Measurements from ENCODE around the gene IL32.
A peak's percentile ranks its signal among the peaks of the same experiment; 100 is the strongest.

The IL32 gene

DNA sequence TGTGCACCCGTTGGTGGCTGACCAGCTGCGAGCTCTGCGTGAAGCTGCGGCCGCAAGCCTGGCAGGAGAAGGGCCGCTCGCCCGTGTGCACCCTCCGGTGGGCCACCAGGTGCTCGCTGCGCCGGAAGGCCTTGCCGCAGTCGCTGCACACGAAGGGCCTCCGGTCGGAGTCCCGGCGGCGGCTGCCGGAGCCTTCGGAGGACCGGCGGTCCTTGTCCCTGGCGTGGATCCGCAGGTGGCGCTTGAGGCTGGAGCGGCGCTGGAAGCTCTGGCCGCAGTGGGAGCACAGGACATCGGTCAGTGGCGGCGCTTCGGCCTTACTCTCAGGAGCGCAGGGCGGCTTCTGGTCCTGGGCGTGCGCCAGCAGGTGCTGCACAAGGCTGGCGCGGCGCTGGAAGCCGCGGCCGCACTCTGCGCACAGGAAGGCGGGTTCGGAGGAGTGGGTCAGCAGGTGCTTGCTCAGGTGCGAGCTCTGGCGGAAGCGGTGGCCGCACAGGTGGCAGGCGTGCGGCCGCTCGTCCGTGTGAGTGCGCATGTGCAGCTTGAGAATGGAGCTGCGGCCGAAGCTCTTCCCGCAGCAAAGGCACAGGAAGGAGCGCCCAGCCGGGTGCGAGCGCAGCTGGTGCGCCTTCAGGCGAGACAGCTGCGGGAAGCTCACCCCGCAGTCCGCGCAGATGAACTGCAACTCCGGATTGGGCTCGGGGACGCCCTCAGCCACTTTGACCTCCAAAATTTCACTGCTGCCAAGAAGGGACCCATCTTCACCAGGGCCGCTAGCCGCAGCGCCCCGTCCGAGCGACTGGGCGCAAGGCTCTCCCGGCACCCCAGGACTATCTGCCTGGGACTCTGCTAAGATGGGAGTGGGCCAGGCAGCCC lies 24.5 kb downstream of the IL32 start:
- DNase-seq (ENCODE audit: low read depth in 2 of 2), result no peak

DNA sequence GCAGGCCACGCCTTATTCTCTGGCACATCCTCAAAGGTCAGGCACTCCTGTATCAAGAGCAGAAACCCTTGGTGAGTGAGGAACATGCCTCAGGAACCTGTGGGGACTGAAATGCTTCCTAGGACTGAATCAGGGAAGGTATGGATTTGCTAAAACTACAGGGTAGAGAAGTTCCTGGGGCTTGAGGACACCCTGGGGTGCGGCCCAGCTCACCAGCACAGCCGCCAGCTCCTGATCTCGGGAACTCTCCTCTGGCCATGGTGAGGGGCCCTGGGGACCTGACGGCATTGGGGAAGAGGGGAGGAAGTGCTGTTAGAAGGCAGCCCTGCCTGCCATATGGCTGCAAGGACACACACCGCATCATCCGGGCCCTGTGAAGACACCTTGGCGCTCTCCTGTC lies 26.1 kb downstream of the IL32 start:
- DNase-seq (ENCODE audit: low read depth in 2 of 2), result no peak

DNA sequence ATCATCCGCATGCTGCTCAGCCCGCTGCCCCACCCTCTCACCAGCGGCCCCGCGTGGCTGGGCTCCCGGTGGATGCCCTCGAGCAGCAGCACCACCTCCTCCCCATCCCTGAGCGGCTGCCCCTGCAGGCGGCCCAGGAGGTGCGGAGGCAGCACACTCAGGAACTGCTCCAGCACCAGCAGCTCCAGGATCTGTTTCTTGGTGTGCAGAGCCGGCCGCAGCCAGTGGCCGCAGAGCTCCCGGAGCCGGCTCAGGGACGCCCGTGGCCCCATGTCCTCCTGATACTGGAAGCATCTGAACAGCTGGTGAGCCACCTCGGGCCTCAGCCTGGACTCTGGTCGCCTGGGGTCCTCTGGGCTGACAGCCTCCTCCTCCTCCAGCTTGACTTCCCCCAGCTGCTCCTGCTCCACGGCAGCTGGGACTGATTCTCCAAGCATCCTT lies 27.1 kb downstream of the IL32 start:
- DNase-seq (ENCODE audit: low read depth in 2 of 2), result no peak

DNA sequence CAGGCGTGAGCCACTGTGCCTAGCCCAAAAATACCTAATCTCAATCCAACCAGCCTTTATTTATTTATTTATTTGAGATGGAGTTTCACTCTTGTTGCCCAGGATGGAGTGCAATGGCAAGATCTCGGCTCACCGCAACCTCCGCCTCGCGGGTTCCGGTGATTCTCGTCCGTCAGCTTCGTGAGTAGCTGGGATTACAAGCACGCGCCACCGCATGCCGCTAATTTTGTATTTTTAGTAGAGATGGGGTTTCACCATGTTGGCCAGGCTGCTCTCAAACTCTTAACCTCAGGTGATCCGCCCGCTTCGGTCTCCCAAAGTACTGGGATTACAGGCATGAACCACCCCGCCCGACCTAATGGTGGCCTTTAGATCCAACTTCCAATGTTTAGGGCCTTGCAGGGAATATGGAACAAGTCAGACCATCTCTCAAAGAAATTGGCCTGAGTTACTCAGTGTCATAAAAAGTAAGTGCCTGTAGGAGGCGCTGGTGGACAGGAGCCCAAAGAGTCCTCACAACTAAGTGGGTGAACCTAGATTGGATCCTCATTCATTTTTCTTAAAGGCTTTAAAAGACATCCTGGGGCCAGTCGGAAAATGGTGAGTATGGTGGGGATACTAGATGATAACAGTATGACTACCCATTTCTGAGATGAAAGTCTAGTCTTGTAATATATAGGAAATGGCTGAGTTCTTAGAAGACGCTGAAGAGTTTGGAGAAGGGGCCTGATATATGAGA lies 29.0 kb downstream of the IL32 start:
- DNase-seq (ENCODE audit: low read depth in 2 of 2), result peak in 1 of 2 donors; percentile 37

DNA sequence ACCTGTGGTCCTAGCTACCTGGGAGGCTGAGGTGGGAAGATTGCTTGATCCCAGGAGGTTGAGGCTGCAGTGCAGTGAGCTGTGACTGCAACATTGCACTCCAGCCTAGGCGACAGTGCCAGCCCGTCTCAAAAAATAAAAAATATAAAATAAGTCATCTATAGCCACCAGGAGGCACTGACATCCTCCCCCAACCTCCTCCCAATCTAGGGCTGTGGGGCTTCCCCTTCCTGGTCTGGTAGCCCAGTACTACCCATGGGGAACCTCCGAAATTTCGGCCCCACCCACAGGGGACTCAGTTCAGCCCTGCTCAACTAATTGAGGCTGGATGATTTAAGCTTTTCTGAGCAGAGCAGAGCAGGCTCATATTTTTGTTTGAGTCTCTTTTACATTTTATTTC lies 30.4 kb downstream of the IL32 start:
- DNase-seq (ENCODE audit: low read depth in 2 of 2), result no peak

DNA sequence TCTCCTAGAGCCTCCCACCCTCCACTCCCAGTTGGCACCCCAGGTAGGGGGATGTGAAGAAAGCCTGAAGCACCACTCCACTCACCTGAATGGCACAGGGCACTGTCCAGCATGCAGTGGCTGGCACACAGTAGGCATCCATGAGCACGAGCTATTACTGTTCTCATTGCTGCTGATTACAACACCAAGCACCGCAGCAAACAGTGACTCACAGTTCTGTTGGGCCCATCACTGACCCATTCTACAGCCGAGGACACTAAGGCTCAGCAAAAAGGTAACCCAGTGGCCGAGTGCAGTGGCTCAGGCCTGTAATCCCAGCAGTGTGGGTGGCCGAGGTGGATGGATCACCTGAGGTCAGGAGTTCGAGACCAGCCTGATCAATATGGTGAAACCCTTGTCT lies 30.9 kb downstream of the IL32 start:
- no peak for DNase-seq (ENCODE audit: low read depth in 2 of 2)

DNA sequence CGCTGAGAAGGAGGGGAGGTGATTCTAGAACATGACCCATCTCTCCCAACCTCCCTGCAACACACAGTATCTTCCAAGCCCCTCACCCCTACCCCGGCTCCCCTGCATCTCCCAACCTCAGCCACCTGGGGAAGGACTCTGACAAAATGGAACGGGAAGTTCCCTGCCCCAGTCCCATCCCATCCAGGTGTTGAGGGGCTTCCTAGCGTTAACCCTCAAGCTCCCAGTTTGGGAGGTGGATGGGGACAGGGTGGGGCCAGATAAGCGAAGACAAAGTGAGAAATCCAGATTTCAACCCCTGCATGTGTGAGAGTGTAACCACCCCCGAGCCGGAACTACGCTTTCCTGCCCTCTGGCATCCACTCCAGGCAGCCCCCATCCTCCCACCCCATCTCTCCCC lies 31.8 kb downstream of the IL32 start:
- DNase-seq (ENCODE audit: low read depth in 2 of 2), result no peak

DNA sequence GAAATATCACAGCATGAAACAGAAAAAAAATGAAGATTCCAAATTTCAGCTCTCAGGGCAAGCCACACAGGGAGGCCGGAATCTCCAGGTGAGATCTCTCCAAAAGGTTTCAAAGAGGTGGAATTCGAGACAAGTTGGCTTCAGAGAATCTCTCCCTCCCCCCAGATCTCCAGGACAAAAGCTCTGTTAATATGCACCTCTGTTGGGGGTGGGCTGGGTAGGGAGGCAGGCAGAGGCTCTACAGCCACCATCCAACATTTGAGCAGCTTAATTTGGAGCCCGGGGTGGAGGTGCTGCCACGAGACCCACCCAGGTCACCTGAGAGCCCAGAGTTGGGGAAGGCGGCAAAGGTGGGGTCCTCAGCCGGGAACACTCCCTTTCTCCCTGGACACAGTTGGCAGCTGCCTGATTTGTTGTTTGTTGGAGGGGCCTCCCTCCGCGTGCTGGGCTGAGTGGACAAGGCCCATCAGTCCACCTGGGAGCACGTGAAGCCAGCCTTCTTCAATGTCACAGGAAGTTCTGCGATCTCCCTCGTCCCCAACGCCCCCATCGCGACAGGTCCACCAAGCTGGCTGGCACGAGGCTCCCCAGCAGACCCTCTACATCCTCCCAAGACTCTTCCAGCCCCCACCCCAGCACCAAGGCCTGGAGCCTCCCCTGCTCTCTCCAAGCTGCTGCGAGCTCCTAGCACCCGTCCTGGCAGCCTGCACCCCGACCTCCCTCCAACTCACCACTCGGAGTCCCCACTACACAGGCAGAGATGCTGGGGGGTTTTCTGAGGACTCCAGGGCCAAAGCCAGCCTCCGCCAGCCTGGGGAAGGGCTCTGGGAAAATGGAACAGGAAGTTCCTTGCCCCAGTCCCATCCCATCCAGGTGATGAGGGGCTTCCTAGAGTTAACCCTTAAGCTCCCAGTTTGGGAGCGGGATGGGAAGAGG lies 33.3 kb downstream of the IL32 start, which contains the start of gene ZSCAN10:
TSS of gene ZSCAN10 (minus strand) at position 836 of the 936 bp plus-strand sequence. CDS start 6,357 bp downstream, outside the sequence.
- DNase-seq (ENCODE audit: low read depth in 2 of 2), result no peak

DNA sequence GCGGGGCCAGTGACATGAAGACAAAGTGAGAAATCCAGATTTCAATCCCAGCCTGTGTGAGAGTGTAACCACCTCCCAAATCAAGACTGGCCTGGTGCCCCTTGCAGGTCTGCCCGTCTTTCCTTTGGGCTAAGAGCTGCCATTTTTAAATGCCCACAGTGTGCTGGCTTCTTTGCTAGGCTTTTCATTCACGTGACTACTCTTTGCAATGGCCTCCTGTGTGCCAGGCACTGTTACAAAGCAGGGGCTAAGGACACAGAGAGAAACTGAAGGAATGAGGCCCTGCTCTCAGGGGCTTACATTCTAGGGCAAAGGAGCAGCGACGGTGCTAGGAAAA lies 33.9 kb downstream of the IL32 start:
- DNase-seq (ENCODE audit: low read depth in 2 of 2), result no peak

DNA sequence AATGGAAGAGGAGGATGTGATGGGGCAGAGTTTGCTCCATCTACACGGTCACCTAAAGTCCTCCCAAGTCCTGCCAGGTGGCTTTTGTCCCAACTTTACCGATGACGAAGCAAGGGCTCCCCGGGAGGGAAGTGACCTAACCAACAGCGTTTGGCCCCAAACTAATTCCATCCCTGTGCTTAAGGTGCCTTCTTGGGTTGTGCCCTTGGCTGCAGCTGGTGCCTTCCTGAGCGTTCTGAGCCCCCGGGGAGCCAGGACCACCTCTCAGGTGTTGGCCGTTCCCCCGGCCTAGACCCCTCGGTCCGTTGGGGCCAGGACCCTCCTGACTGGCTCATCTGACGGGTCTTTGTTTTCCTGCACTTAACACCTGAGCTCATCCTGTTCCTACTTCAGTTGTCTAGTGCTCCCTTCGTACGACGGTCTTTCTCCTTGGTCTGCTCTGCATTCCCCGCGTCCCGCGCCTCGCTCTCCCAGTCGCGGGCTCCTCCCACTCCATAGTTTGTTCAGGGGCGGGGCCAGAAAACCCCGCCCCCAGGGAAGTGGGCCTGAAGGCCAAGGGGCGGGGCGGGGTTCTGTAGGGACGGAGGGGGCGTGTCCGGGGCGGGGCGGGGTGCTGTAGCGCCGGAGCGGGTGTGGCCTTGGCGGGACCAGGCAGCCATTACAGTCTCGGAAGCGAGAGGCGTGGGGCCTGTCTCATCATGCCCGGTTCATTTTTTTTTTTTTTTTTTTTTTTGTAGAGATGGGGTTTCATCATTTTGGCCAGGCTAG lies 34.5 kb downstream of the IL32 start:
- peak; percentile 90 to 97 for DNase-seq (ENCODE audit: low read depth in 2 of 2)

DNA sequence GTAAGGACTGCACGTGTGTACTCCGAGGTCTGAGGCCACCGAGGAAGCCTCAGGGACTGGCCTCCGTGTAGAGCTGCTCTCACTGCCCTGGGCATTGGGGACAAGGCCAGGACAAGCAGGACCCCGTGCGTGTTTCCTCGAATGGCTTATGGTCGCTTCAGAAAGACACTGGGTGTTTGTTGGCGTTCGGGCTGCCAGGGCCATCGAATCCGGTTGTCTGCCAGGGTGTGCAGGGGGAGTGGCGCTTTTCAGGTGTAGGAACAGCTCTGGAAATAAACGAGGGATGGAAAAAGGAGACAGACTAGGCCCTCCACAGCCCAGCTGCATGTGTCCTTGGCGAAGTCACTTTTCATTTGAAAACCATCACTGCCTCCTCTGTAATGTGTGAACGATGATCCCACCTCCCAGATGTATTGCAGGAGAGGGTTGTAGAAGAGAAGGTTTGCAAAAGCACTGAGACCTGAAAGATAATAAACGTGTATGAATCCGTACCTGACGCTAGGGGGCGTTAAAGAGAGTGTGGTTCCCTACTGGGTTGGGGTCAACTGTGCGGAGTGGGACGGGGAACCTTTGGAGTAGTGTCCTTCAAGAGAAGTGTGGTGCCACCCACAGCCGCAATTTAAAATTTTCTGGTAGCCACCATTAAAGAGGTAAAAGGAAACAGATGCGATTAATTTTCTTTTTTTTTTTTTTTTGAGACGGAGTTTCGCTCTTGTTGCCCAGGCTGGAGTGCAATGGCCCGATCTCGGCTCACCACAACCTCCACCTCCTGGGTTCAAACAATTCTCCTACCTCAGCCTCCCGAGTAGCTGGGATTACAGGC lies 35.8 kb downstream of the IL32 start:
- DNase-seq (ENCODE audit: low read depth in 2 of 2), result peak in 1 of 2 donors; percentile 21

DNA sequence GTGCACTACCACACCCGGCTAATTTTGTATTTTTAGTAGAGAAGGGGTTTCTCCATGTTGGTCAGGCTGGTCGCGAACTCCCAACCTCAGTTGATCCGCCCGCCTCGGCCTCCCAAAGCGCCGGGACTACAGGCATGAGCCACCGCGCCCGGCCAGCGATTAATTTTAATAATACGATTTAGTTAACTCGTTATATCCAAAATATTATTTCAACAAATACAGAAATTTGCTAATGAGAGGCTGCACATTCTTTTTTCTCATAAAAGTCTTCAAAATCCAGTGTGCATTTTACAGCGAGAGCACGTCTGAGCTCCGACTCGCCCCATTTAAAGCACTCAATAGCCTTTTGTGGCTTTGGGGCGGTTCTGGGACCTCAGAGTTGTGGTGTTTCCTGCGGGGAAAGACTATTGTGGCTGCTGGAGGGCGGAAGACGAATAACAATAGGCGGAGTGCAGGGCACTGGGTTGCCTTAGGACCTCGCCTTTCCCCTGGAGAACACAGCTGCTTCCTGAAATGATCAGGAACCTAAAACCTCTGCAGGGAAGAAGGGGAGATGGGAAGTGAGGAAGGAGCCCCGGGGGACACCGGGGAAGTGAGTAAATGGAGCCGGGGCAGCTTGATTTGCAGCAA lies 36.5 kb downstream of the IL32 start:
- no peak for DNase-seq (ENCODE audit: low read depth in 2 of 2)

DNA sequence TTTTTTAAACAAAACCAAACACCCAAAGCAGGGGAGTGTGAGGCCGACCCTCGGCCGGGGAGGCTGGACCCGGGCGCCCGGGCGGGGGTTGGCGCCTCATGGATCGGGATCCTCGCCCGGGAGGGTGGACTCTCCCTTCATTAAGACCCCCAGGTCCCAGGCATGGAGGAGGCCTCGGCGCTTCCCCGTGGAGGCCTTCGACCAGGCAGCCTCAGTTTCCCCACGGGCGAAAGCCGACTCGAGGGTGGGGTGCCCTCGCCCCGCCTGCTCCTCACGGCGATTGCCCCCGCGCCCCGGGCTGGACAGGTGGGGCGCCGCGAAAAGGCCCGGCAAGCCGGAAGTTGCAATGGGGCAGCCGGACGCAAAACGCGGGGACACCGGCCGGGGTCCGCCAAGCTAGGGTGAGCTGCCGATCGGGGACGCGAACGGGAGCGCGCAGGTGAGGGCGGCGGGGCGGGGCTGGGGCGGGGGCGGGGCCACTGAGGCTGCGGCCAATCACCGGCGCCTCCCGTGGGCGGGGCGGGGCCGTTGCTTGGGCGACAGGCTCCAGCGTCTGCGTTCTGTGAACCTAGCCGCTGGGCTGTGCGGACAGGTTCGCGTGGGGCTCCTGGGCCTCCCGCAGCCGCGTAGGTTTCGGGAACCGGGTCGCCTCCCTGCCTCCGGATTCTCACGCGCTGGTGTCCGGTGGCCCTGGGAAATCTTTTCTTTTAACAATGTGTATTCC lies 40.9 kb downstream of the IL32 start:
- peak; percentile 84 to 89 for DNase-seq (ENCODE audit: low read depth in 2 of 2)

DNA sequence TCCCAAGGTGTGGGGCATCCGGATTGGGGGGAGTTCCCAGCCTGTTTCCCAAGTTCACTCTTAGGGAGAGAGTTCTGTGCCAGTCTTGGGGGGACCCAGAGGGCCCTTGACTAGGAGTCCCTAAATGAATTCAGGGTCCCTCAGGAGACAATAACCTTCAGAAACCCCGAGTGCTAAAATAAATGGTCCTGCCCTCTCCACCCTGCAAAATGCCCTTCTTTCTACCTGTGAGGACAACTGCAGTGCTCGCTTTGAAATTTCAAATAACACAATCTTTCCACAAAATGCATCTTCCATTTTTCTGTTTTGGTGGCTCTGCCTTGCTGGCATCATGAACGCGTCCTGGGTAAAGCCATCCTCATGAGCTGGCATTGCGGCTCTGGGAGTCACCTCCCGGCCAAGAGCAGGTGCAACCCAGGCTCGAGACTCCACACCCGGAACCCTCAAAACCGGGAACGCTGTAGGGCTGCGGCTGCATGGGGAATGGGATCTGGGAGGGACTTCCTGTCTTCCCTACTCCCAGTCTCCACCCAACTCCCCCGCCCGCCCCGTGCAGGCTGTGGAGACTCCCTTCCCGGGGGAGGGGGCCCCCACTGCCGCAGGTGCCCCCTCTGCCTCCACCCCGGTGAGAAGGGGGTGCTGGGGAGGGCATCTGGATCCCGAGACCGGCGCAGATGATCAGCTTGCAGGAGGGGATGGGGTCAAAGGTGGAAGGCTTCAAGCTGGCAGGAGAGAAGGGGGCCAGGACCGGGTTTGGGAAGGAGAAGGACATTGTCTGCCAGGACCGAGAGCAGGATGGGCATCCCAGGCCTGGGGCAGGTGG lies 46.8 kb downstream of the IL32 start, which contains the start of gene ZNF205:
TSS of gene ZNF205 (plus strand) at position 529 of the 823 bp plus-strand sequence. CDS start 845 bp downstream, outside the sequence.
- no peak for DNase-seq (ENCODE audit: low read depth in 2 of 2)

DNA sequence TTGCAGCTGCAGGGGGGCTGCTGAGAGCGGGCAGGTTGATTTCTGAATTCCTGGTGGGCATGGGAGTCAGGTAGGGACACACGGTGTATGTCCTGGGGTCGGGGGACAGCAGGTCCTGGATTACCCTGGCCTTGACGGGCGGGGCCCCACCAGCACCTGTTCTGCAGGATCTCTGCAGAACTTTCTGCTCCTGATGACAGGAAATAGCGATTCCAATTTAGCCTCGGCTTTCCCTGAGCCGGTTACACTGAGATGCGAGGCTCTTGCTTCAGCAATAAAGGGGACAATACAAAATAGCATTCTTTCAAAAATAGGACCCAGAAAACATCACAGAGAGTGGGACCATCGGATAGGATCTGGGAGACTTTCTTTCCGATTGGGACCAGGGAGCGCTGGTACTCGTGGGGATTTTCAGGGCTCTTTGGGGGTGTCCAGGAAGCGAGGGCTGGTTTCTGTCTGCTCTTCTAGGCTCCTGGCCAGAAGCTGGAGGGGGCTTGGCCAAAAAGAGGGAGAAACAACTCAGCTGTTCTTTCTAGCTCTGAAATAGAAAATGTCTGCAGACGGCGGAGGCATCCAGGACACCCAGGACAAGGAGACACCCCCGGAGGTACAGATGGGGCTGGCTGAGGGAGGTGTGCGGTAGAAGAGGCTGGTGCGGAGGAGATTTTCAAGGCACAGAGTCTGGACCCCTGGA lies 47.6 kb downstream of the IL32 start:
- DNase-seq (ENCODE audit: low read depth in 2 of 2), result no peak

DNA sequence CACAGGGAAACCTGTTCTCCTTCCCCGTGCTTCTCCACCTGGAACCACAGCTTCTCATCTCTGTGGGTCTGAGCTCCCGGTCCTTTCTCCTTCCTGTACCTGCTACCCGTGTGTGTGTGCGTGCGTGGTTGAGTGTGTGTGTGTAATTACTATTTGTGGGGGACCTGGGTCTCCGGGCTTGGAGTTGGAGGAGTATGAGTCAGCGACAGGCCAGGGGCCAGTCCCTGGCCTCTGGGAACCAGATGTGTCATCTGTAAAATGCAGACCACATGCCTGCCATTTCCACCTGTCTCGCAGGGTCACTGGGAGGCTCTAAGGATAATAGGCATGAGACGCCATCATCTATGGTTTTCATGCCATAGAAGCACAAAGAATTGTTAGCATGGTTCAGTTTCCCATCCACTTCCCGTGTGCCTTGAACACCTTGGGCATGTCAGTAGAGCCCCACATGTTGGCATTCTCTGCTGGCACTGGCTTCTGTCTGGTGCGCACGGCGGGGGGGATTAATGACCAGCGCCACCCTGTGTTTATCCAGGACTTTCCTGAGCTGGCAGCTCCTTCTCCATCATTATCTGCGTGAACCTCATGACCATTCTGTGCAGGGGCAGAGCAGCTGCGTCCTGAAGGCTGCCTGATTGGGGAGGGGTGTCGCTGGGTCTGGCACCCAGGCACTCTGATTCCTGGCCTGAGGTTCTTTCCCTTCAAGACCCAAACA lies 48.5 kb downstream of the IL32 start:
- no peak for DNase-seq (ENCODE audit: low read depth in 2 of 2)

DNA sequence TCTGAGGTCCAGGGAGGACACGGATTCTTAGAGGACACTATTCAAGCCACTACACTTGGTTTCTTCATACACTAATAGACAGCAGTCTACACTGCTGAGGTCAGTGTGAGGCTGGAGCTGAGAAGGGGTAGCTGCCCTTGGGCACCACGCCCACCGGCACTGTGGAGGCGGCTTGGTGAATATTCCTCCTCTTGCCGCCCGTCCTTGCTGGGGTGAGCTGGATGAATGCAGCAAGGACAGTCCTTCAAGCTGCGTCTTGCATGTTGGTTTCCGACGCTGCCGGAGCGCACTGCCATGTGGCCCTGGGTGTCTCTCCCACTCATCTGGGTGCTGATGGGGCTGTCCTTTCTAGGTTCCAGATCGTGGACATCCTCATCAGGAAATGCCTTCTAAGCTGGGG lies 49.6 kb downstream of the IL32 start:
- no peak for DNase-seq (ENCODE audit: low read depth in 2 of 2)

All from activated CD4-positive, alpha-beta T cell treated with anti-CD3 and anti-CD28 coated beads for 24 hours (primary cell).